Measurements from ENCODE around the gene TGM1. TPM values are rescaled to one million over a fixed set of nuclear protein-coding genes. Genes with fewer than 3 reads are reported as not detected.

The TGM1 gene
- total RNA-seq, 1 experiment from 2014 or later: 1.3 TPM

- Histone ChIP-seq H3K9me2 (replicated peaks; ENCODE audit: insufficient read depth, low read length) (no peaks in the 10 kb centered on the region), H3K9me3 (ENCODE audit: low read length) (no peaks in the 10 kb centered on the region), H3K79me2 (ENCODE audit: low read length) (no peaks in the 10 kb centered on the region), H3K36me3 (ENCODE audit: insufficient read depth, low read length) (peaks cover 4% of the 10 kb centered on the region; the same call in 1 of the 2 replicates), H3K27ac (ENCODE audit: low read length) (no peak overlapping the region), H3K4me1 (ENCODE audit: low read length) (no peaks in the 10 kb centered on the region), H3K4me2 (ENCODE audit: low read depth, low read length, poor library complexity, severe bottlenecking) (no peak overlapping the region), H2AFZ (ENCODE audit: low read length) (no peak overlapping the region), H4K20me1 (ENCODE audit: insufficient read depth, low read depth, low read length) (no peaks in the 10 kb centered on the region), H3K9ac (ENCODE audit: low read length) (no peak overlapping the region), H3K4me3 (ENCODE audit: low read length) (no peak overlapping the region), H3K27me3 (ENCODE audit: low read length) (no peaks in the 10 kb centered on the region)
- no peak for DNase-seq
Observed at GRCh38 chr14:24255931-24256711, 6.9 kb downstream of the TGM1 start.

DNA sequence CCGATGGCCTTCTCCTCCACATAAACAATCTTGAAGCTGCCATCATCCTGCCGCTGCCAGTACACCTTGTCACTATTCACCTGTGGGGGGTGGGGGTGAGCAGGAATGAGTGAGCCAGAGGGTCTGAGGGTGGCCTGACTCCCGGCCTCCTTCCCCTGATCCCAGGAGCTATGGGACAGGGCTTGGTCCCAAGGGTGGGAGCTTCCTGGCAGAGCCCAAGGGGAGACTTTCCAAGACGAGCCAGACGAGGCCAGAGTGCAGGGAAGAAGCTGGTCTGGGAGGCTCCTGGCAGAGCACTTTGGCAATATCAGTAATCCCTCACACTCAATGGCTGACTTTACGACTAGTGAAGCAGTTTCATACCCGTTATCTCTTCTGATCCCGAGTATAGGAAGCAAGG is 7.5 kb downstream of the TGM1 start:
- no peaks in the 10 kb centered on the region for H4K20me1 ChIP-seq (ENCODE audit: insufficient read depth, low read depth, low read length)
- DNase-seq: no peak
- H3K9ac ChIP-seq (ENCODE audit: low read length): no peak overlapping the region
- no peaks in the 10 kb centered on the region for H3K27me3 ChIP-seq (ENCODE audit: low read length)
- no peaks in the 10 kb centered on the region for H3K4me1 ChIP-seq (ENCODE audit: low read length)
- no peak overlapping the region for H3K4me2 ChIP-seq (ENCODE audit: low read depth, low read length, poor library complexity, severe bottlenecking)
- no peak overlapping the region for H3K4me3 ChIP-seq (ENCODE audit: low read length)
- no peak overlapping the region for H3K27ac ChIP-seq (ENCODE audit: low read length)
- peaks cover 4% of the 10 kb centered on the region; the same call in 1 of the 2 replicates for H3K36me3 ChIP-seq (ENCODE audit: insufficient read depth, low read length)
- no peaks in the 10 kb centered on the region for H3K9me3 ChIP-seq (ENCODE audit: low read length)
- H3K9me2 ChIP-seq (replicated peaks; ENCODE audit: insufficient read depth, low read length): no peaks in the 10 kb centered on the region
- H2AFZ ChIP-seq (ENCODE audit: low read length): no peak overlapping the region
- H3K79me2 ChIP-seq (ENCODE audit: low read length): no peaks in the 10 kb centered on the region

GRCh38 chr14:24254630-24255392 is 8.2 kb downstream of the TGM1 start:
- Histone ChIP-seq H2AFZ (ENCODE audit: low read length) (no peak overlapping the region), H3K9me2 (replicated peaks; ENCODE audit: insufficient read depth, low read length) (no peaks in the 10 kb centered on the region), H3K9ac (ENCODE audit: low read length) (no peak overlapping the region), H4K20me1 (ENCODE audit: insufficient read depth, low read depth, low read length) (no peaks in the 10 kb centered on the region), H3K27me3 (ENCODE audit: low read length) (no peaks in the 10 kb centered on the region), H3K36me3 (ENCODE audit: insufficient read depth, low read length) (peaks cover 4% of the 10 kb centered on the region; the same call in 1 of the 2 replicates), H3K9me3 (ENCODE audit: low read length) (no peaks in the 10 kb centered on the region), H3K4me1 (ENCODE audit: low read length) (no peaks in the 10 kb centered on the region), H3K27ac (ENCODE audit: low read length) (no peak overlapping the region), H3K4me2 (ENCODE audit: low read depth, low read length, poor library complexity, severe bottlenecking) (no peak overlapping the region), H3K4me3 (ENCODE audit: low read length) (no peak overlapping the region), H3K79me2 (ENCODE audit: low read length) (no peaks in the 10 kb centered on the region)
- DNase-seq: no peak

- Histone ChIP-seq H4K20me1 (ENCODE audit: insufficient read depth, low read depth, low read length) (no peaks in the 10 kb centered on the region), H3K9me3 (ENCODE audit: low read length) (no peaks in the 10 kb centered on the region), H3K27me3 (ENCODE audit: low read length) (no peaks in the 10 kb centered on the region), H3K27ac (ENCODE audit: low read length) (no peak overlapping the region), H3K4me2 (ENCODE audit: low read depth, low read length, poor library complexity, severe bottlenecking) (no peak overlapping the region), H3K36me3 (ENCODE audit: insufficient read depth, low read length) (peaks cover 4% of the 10 kb centered on the region; the same call in 1 of the 2 replicates), H3K4me3 (ENCODE audit: low read length) (no peak overlapping the region), H3K9ac (ENCODE audit: low read length) (no peak overlapping the region), H3K79me2 (ENCODE audit: low read length) (no peaks in the 10 kb centered on the region), H3K9me2 (replicated peaks; ENCODE audit: insufficient read depth, low read length) (no peaks in the 10 kb centered on the region), H2AFZ (ENCODE audit: low read length) (no peak overlapping the region), H3K4me1 (ENCODE audit: low read length) (no peaks in the 10 kb centered on the region)
- DNase-seq: no peak
Observed at GRCh38 chr14:24253936-24254335, 9.0 kb downstream of the TGM1 start.

DNA sequence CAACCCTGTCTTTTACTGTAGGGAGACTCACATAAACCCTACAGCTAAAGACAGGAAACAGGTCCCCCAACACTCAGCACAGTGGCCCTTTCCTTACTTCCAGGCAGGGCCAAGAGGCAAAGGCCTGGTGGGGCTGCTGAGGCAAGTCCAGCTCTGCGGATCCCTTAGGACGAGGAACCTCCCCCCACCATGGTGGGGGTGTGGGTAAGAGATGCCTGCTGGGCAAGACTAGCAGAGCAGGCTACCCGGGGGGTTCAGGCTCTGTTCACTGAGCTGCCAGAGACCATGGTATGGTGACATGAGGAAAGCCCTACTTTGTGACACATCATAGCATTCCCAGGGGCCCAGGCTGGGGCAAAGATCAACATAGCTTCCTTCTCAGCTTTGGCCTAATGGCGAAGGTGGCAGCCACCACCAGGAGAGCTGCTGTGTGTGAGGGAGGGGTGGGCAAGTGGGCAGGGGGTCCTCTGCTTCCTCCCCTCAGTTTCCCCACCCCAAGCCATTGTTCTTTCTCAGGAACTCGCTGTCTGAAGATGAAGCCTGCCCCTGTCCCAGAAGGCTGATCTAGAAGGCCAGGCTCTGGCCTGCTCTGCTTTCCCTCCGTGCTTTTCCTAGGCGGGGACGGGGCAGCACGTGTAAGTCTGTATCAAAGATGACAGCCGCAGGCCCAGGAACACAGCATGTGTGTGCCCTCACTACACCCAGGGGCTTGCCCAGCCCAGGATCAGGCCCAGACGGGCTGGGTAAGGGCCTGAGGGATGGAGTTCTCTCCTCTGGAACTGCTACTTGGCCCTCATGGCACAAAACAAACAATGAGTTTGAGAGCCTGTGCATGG is 10.5 kb downstream of the TGM1 start:
- Histone ChIP-seq H3K4me2 (ENCODE audit: low read depth, low read length, poor library complexity, severe bottlenecking) (no peak overlapping the region), H3K36me3 (ENCODE audit: insufficient read depth, low read length) (peaks cover 4% of the 10 kb centered on the region; the same call in 1 of the 2 replicates), H3K79me2 (ENCODE audit: low read length) (no peaks in the 10 kb centered on the region), H3K27me3 (ENCODE audit: low read length) (no peaks in the 10 kb centered on the region), H3K9ac (ENCODE audit: low read length) (no peak overlapping the region), H3K9me3 (ENCODE audit: low read length) (no peaks in the 10 kb centered on the region), H3K4me1 (ENCODE audit: low read length) (no peaks in the 10 kb centered on the region), H2AFZ (ENCODE audit: low read length) (no peak overlapping the region), H3K9me2 (replicated peaks; ENCODE audit: insufficient read depth, low read length) (no peaks in the 10 kb centered on the region), H4K20me1 (ENCODE audit: insufficient read depth, low read depth, low read length) (no peaks in the 10 kb centered on the region), H3K27ac (ENCODE audit: low read length) (no peak overlapping the region), H3K4me3 (ENCODE audit: low read length) (no peak overlapping the region)
- DNase-seq: no peak

DNA sequence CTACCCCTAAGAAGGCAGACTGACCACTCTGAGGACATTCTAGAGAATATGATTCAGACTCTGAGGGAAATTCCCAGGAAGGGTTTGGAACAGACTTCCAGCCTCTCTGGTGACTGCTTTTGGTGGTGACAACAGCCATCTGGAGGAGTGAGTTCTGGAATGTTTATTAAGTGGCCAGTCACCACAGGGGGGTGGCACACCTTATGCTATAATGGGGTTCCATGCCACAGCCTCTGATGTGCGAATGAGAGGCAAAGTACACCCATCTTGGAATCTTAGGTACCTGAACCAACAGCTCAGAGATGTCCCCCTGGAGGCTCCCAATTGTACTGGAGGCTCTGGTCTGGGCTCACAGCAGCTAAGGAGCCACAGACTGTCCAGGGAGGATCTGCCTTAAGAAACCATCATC is 11.1 kb downstream of the TGM1 start:
- no peak overlapping the region for H2AFZ ChIP-seq (ENCODE audit: low read length)
- peaks cover 4% of the 10 kb centered on the region; the same call in 1 of the 2 replicates for H3K36me3 ChIP-seq (ENCODE audit: insufficient read depth, low read length)
- no peaks in the 10 kb centered on the region for H3K9me2 ChIP-seq (replicated peaks; ENCODE audit: insufficient read depth, low read length)
- H4K20me1 ChIP-seq (ENCODE audit: insufficient read depth, low read depth, low read length): no peaks in the 10 kb centered on the region
- no peak overlapping the region for H3K4me3 ChIP-seq (ENCODE audit: low read length)
- no peaks in the 10 kb centered on the region for H3K4me1 ChIP-seq (ENCODE audit: low read length)
- H3K79me2 ChIP-seq (ENCODE audit: low read length): no peaks in the 10 kb centered on the region
- no peak overlapping the region for H3K9ac ChIP-seq (ENCODE audit: low read length)
- no peak overlapping the region for H3K27ac ChIP-seq (ENCODE audit: low read length)
- no peaks in the 10 kb centered on the region for H3K9me3 ChIP-seq (ENCODE audit: low read length)
- no peaks in the 10 kb centered on the region for H3K27me3 ChIP-seq (ENCODE audit: low read length)
- no peak for DNase-seq
- H3K4me2 ChIP-seq (ENCODE audit: low read depth, low read length, poor library complexity, severe bottlenecking): no peak overlapping the region

DNA sequence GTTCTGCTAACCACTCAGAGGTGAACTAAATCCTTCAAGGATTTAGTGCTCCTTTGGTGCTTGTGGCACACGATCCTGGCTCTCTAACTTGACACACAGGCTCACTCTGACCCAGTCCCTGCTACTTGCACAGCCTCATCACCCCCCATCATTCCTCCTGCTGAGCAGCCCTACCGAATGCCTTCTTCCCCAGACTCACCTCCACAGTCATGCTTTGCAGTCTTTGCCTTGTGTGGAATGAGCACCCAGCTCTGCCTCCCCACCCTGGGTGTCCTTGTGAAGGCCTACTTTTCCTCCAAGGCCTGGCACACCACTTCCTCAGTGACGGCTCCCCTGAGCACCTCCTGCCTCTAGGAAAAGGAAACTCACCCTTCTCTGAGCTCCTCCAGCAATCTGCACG is 12.6 kb downstream of the TGM1 start:
- Histone ChIP-seq H3K9ac (ENCODE audit: low read length) (no peak overlapping the region), H3K9me3 (ENCODE audit: low read length) (no peaks in the 10 kb centered on the region), H2AFZ (ENCODE audit: low read length) (no peak overlapping the region), H3K27ac (ENCODE audit: low read length) (no peak overlapping the region), H3K4me3 (ENCODE audit: low read length) (no peak overlapping the region), H3K9me2 (replicated peaks; ENCODE audit: insufficient read depth, low read length) (no peaks in the 10 kb centered on the region), H3K27me3 (ENCODE audit: low read length) (no peaks in the 10 kb centered on the region), H3K36me3 (ENCODE audit: insufficient read depth, low read length) (peaks cover 4% of the 10 kb centered on the region; the same call in 1 of the 2 replicates), H3K4me1 (ENCODE audit: low read length) (no peaks in the 10 kb centered on the region), H4K20me1 (ENCODE audit: insufficient read depth, low read depth, low read length) (no peaks in the 10 kb centered on the region), H3K79me2 (ENCODE audit: low read length) (no peaks in the 10 kb centered on the region), H3K4me2 (ENCODE audit: low read depth, low read length, poor library complexity, severe bottlenecking) (no peak overlapping the region)
- no peak for DNase-seq
